Measurements from ENCODE around the gene CNGA2.

DNA sequence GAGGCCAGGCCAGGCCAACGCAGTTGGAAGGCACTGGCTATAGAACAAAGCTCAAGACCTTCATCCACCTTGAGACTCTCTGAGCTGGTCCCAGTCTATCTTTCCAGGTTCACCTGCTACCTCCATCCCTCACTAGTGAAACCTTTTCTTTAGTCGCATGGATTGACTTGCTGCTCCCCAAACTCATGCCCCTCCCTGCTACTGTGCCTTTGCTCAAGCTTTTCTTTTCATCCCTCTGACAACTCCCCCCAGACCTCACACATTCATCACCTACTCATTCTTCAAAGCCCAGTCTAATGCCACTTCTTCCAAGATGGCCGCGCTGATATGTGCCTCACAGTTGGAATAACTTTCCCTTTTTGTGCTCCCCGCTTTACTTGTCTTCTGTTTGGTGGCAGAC, 58.0 kb downstream of the CNGA2 start:
- TF ChIP-seq RAD21 (conservative IDR thresholded peaks at IDR 0.05) (no peak), EZH2 (IDR thresholded peaks at IDR 0.05; ENCODE audit: borderline replicate concordance, insufficient read depth, low read length, poor library complexity, severe bottlenecking) (no peak), TAF1 (IDR thresholded peaks at IDR 0.05; ENCODE audit: low read depth) (no peak), EP300 (conservative IDR thresholded peaks at IDR 0.05; ENCODE audit: poor library complexity, severe bottlenecking) (no peak), POLR2AphosphoS5 (IDR thresholded peaks at IDR 0.05) (no peak)
- TF ChIP-seq, protein P1, sequence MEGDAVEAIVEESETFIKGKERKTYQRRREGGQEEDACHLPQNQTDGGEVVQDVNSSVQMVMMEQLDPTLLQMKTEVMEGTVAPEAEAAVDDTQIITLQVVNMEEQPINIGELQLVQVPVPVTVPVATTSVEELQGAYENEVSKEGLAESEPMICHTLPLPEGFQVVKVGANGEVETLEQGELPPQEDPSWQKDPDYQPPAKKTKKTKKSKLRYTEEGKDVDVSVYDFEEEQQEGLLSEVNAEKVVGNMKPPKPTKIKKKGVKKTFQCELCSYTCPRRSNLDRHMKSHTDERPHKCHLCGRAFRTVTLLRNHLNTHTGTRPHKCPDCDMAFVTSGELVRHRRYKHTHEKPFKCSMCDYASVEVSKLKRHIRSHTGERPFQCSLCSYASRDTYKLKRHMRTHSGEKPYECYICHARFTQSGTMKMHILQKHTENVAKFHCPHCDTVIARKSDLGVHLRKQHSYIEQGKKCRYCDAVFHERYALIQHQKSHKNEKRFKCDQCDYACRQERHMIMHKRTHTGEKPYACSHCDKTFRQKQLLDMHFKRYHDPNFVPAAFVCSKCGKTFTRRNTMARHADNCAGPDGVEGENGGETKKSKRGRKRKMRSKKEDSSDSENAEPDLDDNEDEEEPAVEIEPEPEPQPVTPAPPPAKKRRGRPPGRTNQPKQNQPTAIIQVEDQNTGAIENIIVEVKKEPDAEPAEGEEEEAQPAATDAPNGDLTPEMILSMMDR (IDR thresholded peaks at IDR 0.05; ENCODE audit: poor library complexity, severe bottlenecking) = no peak
- TF ChIP-seq, protein P2, sequence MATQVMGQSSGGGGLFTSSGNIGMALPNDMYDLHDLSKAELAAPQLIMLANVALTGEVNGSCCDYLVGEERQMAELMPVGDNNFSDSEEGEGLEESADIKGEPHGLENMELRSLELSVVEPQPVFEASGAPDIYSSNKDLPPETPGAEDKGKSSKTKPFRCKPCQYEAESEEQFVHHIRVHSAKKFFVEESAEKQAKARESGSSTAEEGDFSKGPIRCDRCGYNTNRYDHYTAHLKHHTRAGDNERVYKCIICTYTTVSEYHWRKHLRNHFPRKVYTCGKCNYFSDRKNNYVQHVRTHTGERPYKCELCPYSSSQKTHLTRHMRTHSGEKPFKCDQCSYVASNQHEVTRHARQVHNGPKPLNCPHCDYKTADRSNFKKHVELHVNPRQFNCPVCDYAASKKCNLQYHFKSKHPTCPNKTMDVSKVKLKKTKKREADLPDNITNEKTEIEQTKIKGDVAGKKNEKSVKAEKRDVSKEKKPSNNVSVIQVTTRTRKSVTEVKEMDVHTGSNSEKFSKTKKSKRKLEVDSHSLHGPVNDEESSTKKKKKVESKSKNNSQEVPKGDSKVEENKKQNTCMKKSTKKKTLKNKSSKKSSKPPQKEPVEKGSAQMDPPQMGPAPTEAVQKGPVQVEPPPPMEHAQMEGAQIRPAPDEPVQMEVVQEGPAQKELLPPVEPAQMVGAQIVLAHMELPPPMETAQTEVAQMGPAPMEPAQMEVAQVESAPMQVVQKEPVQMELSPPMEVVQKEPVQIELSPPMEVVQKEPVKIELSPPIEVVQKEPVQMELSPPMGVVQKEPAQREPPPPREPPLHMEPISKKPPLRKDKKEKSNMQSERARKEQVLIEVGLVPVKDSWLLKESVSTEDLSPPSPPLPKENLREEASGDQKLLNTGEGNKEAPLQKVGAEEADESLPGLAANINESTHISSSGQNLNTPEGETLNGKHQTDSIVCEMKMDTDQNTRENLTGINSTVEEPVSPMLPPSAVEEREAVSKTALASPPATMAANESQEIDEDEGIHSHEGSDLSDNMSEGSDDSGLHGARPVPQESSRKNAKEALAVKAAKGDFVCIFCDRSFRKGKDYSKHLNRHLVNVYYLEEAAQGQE (IDR thresholded peaks at IDR 0.05; ENCODE audit: borderline replicate concordance) = no peak
